Mesodermal cell (in vitro differentiated cells): ENCODE data around the gene KRT33A. TPM values are rescaled to one million over a fixed set of nuclear protein-coding genes. Genes with fewer than 3 reads are reported as not detected.
"Not testable (repeated sequence)": the region's sequence is repeated elsewhere in the genome, so short reads cannot be mapped to it uniquely, and the experiment has no call there.

Experiments
- H3K27ac ChIP-seq: 2 replicates; pipeline ENCODE4 v1.7.0; 2013; ENCODE audit warnings: mild to moderate bottlenecking, low read depth, low read length, moderate library complexity; ENCODE audit not compliant: severe bottlenecking
- H3K36me3 ChIP-seq: 2 replicates; pipeline ENCODE4 v1.7.1; 2013; ENCODE audit warnings: mild to moderate bottlenecking, low read length, moderate library complexity; ENCODE audit not compliant: control insufficient read depth, insufficient read depth
- H3K4me1 ChIP-seq: one replicate; pipeline ENCODE4 v1.7.1; 2013; ENCODE audit warnings: mild to moderate bottlenecking, low read length; ENCODE audit not compliant: insufficient read depth, control insufficient read depth, poor library complexity, severe bottlenecking
- H3K4me3 ChIP-seq: 2 replicates; pipeline ENCODE4 v1.7.0; 2013; ENCODE audit warnings: low read length, control low read depth, mild to moderate bottlenecking; ENCODE audit not compliant: insufficient read depth, poor library complexity, severe bottlenecking; ENCODE audit errors: extremely low read depth
- H3K9me3 ChIP-seq: 2 replicates; pipeline ENCODE4 v1.7.1; 2013; ENCODE audit warnings: mild to moderate bottlenecking, low read length, moderate library complexity; ENCODE audit not compliant: control insufficient read depth
- WGBS, 2 experiments: methylation state at CpG; one replicate each; pipeline ENCODE4 v1.1.5; 2013; ENCODE audit warnings: missing lambda C conversion rate in 2 of 2; ENCODE audit not compliant: insufficient coverage in 2 of 2; 5-methylcytosine and 5-hydroxymethylcytosine counted together
- polyA plus RNA-seq, 2 experiments: library from polyadenylated mRNA; stranded (reverse); fragments of 50-300 nt; gene quantifications; one replicate each; pipeline ENCODE4 v1.2.3, GENCODE V29; 2013

KRT33A gene
- polyA plus RNA-seq (2013, experiment 1 of 2) = not detected
- not detected for polyA plus RNA-seq (2013, experiment 2 of 2)

DNA sequence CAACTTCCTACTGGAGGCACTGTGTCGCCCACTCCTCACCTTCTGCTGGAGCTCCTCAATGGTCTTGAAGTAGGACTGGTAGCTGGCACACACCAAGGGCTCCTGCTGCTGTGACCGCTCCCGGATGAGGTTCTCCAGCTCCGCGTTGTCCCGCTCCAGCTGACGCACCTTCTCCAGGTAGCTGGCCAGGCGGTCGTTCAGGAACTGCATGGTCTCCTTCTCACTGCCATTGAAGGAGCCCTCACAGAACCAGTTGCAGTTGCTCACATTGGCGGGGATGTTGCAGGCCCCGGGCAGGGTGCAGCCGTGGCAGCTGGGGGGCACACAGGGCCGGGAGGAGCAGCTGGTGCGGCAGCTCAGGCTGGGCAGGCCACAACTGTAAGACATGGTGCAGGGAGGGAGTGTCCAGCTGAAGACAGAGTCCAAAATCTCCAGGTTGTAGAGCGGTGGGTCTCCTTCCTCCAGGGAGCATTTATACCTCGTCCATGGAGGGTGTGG is at the start of gene KRT33A:
TSS of gene KRT33A (minus strand) at position 448 of the 498 bp plus-strand sequence. CDS start at position 387, 61 bp downstream.
- not testable (repeated sequence) for H3K27ac ChIP-seq, H3K36me3 ChIP-seq, H3K4me3 ChIP-seq, H3K9me3 ChIP-seq, H3K4me1 ChIP-seq
- WGBS, 2 experiments = 80 to 92% methylated on average over 7 to 14 of the region's 16 CpGs

DNA sequence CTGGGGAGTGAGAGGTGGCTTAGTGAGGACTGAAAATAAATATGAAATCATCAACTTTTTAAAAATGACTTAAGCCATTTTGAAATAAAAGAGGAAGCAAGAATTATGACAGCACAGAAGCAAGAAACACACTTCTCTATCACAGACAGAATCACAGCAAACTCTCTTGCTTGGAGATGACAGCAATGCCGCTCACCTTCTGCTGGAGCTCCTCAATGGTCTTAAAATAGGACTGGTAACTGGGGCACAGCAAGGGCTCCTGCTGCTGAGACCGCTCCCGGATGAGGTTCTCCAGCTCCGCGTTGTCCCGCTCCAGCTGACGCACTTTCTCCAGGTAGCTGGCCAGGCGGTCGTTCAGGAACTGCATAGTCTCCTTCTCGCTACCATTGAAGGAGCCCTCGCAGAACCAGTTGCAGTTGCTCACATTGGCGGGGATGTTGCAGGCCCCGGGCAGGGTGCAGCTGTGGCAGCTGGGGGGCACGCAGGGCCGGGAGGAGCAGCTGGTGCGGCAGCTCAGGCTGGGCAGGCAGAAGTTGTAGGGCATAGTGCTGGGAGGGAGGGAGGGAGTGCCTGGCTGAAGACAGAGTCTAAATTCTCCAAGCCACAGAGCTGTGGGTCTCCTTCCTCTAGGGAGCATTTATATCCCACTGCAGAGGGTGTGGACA is 46.5 kb upstream of the KRT33A start, which contains the start of gene KRT31:
TSS of gene KRT31 (minus strand) at position 613 of the 665 bp plus-strand sequence. CDS start at position 544, 69 bp downstream.
- no peak within 1 kb of the TSS for H3K27ac ChIP-seq
- WGBS, 2 experiments = 94 to 99% methylated on average over 7 to 11 of the region's 16 CpGs
- H3K4me1 ChIP-seq = peaks cover 4% of the 10 kb centered on the region
- no peaks in the 10 kb centered on the region for H3K9me3 ChIP-seq
- H3K4me3 ChIP-seq = no peak within 1 kb of the TSS
- no peaks in the 10 kb centered on the region for H3K36me3 ChIP-seq

DNA sequence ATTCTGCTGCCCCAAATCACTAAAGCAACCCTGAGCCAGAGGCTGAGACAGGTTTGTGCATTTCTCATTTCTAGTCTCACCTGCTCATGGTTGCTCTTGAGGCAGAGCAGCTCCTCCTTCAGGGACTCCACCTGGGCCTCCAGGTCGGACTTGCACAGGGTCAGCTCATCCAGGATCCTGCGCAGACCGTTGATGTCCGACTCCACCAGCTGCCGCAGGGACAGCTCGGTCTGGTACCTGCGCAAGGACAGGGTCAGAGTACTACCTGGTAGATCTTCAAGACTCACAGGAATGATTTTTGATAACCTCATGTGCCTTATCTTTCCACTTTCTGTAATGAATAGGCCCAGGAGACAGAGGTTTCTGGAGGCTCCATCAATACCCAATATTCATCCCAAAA is 45.7 kb upstream of the KRT33A start:
- H3K27ac ChIP-seq = no peak overlapping the region
- WGBS, 2 experiments = 90 to 91% methylated on average over 7 of the region's 7 CpGs
- H3K4me1 ChIP-seq = peaks cover 4% of the 10 kb centered on the region
- H3K4me3 ChIP-seq = no peak overlapping the region
- H3K9me3 ChIP-seq = no peaks in the 10 kb centered on the region
- H3K36me3 ChIP-seq = no peaks in the 10 kb centered on the region

DNA sequence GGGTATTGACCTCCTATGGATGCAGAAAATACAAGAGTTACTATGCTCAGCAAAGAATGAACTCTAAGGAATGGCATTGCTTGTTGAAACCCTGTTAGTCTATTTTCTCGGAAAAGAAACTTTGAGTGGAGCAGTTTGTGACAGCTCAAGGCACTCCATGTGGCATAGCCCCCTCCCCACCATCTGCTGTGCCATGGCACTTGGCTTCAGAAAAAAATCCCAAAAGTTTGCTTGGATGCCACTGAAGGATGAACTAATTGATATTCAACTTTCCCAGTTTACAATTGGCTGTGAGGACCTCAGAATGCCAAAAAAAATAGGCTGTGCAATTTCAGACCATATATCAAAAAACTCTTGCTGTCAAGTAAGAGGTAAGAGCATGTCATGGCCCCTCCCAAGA is 45.0 kb upstream of the KRT33A start:
- H3K27ac ChIP-seq = no peak overlapping the region
- 86% methylated on average over 1 of the region's 1 CpG; no CpG with 5 or more reads in 1 of the 2 experiments for WGBS, 2 experiments
- peaks cover 4% of the 10 kb centered on the region for H3K4me1 ChIP-seq
- no peaks in the 10 kb centered on the region for H3K9me3 ChIP-seq
- no peaks in the 10 kb centered on the region for H3K36me3 ChIP-seq
- H3K4me3 ChIP-seq = no peak overlapping the region

DNA sequence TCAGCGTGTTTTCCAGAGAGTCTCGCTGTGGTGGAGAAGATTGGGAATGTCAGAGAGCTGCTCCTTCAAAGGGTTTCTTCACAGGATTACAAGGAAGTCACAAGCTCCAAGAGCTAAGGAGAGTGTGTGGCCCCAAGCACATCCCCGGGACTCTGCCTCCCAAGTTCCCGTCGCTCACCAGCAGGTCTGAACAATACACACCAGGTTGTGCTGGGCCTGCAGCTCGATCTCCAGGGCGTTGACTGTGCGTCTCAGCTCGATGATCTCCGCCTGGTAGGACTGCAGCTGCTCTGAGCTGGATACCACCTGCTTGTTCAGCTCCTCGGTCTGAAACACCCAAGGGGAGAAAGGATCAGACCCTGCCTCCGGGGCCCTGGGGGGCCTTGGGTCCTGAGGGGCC is 44.4 kb upstream of the KRT33A start:
- H3K4me3 ChIP-seq, H3K27ac ChIP-seq, H3K36me3 ChIP-seq, H3K4me1 ChIP-seq, H3K9me3 ChIP-seq: not testable (repeated sequence)
- 88 to 90% methylated on average over 3 to 5 of the region's 12 CpGs for WGBS, 2 experiments

DNA sequence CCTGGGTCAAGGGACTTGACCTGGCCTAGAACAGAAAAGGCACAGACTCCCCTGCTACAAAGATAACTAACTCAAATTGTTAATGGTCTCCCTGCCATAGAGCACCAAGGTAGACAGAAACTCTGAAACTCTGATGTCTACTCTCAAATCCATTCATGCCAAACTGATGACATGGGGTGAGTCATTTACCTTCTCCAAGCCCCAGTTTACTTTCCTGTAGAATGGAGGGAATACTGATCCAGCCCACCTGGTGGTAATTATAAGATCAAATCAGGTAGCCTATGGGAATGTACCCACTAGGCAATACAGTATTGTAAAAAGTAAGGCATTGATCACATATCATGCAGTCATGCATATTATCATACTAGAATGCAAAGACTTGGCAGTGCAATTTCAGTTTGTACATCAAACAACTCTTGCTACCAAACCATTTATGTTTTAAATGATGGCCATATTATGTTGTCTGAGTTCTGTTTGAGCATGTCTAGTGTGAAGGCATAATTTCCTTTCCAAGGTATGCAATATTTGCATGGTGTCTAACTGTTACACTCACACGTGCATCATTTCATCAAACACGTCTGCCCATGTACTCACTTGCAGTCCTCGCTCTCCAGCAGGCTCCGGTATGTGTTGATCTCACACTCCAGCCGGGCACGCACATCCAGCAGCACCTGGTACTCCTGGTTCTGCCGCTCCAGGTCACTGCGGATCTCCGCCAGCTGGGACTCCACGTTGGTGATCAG is 43.8 kb upstream of the KRT33A start:
- Histone ChIP-seq H3K27ac (no peak overlapping the region), H3K9me3 (no peaks in the 10 kb centered on the region), H3K36me3 (no peaks in the 10 kb centered on the region), H3K4me1 (no peaks in the 10 kb centered on the region), H3K4me3 (no peak overlapping the region)
- 89 to 94% methylated on average over 9 to 10 of the region's 10 CpGs for WGBS, 2 experiments

DNA sequence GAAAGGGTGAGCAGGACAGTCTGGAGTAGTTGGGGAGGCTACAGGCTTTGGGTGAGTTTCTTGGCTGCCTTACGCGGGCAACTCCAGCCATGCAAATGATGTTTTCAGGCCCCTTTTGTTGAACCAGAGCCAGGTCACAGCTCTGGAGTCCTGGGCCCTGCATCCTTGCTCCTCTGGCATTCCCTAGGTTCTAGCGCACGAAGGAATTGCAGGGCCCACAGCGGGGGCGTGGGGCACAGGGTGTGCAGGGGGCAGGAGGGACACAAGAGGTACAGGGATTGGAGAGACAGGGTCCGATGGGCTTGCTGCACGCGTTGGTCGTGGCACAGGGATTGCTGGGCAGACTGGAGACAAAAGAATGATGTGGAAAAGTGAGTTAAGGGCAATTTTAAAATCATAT is 43.2 kb upstream of the KRT33A start:
- Histone ChIP-seq H3K4me3 (no peak overlapping the region), H3K36me3 (no peaks in the 10 kb centered on the region), H3K9me3 (no peaks in the 10 kb centered on the region), H3K4me1 (no peaks in the 10 kb centered on the region), H3K27ac (no peak overlapping the region)
- 95 to 98% methylated on average over 10 of the region's 10 CpGs for WGBS, 2 experiments

DNA sequence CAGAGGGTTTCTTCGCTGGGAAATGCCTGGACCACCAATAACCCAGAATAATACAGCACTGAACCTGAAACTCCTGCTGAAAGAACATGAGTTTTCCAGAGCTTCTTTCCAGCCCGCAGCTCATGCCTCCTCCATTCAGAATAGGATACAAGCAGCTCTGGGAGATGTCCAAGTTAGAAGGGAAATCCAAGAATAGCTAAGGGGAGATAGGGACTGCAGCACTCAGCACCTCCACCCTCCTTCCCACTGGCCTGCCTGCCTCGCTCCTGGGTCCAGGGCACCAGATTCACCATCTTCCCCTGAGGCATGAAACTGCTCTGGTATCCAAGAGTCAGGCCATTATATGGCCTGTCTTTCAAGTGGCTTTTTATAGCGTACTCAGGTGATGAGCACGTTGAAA is 42.7 kb upstream of the KRT33A start:
- Histone ChIP-seq H3K9me3 (no peaks in the 10 kb centered on the region), H3K4me1 (no peaks in the 10 kb centered on the region), H3K27ac (no peak overlapping the region), H3K36me3 (no peaks in the 10 kb centered on the region), H3K4me3 (no peak overlapping the region)
- WGBS, 2 experiments = 91 to 96% methylated on average over 3 to 4 of the region's 5 CpGs

DNA sequence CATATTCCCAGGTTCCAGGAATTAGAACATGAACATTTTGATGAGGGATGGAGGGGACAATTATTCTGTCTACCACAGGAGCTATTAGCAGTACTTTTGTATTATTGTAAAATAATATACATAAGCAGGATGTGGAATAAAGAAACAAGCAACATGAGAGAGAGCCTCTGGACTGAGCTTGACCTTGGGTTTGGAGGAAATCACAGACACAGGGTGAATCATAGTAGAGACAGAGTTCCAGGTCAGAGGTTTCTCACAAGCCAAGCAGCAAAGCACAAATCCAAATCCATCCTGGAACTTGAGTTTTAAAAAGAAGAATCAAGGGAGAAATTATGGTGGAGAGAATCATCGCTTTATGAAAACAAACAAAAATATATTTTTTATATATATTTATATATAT is 41.6 kb upstream of the KRT33A start:
- no peak overlapping the region for H3K4me3 ChIP-seq
- H3K9me3 ChIP-seq = no peaks in the 10 kb centered on the region
- no peak overlapping the region for H3K27ac ChIP-seq
- no peaks in the 10 kb centered on the region for H3K36me3 ChIP-seq
- no CpG with 5 or more reads among the region's 1 CpG for WGBS, 2 experiments
- H3K4me1 ChIP-seq = no peaks in the 10 kb centered on the region

DNA sequence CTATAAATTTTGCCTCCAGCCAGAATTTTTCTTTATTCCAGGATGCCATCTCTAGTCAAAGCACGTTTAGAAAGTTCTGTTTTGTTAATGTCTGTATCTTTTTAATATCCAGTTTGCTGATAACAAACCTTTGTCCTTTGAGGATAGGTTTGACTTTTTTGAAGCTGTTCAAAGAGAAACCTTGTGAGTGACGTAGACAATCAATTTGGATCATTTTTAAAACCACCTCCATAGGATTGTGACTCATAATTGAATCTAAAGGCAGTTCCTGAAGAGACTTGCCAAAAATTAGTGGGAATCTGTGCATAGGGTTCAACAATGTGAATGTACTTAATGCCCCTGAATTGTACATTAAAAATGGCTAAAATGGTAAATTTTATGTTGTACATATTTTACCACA is 40.9 kb upstream of the KRT33A start:
- Histone ChIP-seq H3K36me3 (no peaks in the 10 kb centered on the region), H3K4me3 (no peak overlapping the region), H3K27ac (no peak overlapping the region), H3K4me1 (no peaks in the 10 kb centered on the region), H3K9me3 (no peaks in the 10 kb centered on the region)
- 100% methylated on average over 1 of the region's 2 CpGs; no CpG with 5 or more reads in 1 of the 2 experiments for WGBS, 2 experiments
